ENCODE results near the gene SLC4A3. TPM values are rescaled to one million over a fixed set of nuclear protein-coding genes. Genes with fewer than 3 reads are reported as not detected.
A peak's percentile ranks its signal among the peaks of the same experiment; 100 is the strongest.
"Not testable (repeated sequence)": the region's sequence is repeated elsewhere in the genome, so short reads cannot be mapped to it uniquely, and the experiment has no call there.

The SLC4A3 gene
- total RNA-seq, 1 donor from 2014 or later = 13.5 TPM

- DNase-seq (ENCODE audit: extremely low spot score in 2 of 2) = no peak
- TF ChIP-seq CTCF (IDR thresholded peaks at IDR 0.05) (no peak), POLR2A (IDR thresholded peaks at IDR 0.05) (no peak), POLR2AphosphoS5 (IDR thresholded peaks at IDR 0.05; ENCODE audit: insufficient read depth in 1 of 2, low read depth in 1 of 2) (no peak)
- intact Hi-C loops (cut with DNase I) = no loop called here
- Histone ChIP-seq H3K4me3 (no peak overlapping the region), H3K27ac (no peak overlapping the region), H3K4me1 (no peaks in the 10 kb centered on the region), H3K36me3 (no peaks in the 10 kb centered on the region), H3K9me3 (no peaks in the 10 kb centered on the region), H3K27me3 (no peaks in the 10 kb centered on the region)
Measured at GRCh38 chr2:219676586-219676985, 49.2 kb downstream of the SLC4A3 start.

DNA sequence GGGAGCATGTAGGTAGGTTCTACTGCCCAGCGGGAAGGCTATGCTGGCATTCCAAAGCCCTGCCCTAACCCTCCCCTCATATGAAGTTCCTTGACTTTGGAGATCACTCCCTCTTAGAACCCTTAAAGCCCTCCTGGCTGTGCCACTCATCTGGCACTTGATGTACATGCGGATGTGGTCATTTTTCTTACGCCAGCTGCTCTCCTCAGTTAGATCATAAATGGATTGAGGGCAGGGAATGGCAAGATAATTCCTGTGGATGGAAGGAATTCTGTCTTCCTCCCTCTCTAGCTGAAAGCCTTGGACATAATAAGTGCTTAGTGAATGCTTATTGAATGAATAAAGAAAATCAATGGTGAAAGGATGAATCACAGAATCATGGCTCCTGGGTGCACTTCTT is 51.6 kb downstream of the SLC4A3 start:
- Histone ChIP-seq H3K27me3 (no peaks in the 10 kb centered on the region), H3K9me3 (no peaks in the 10 kb centered on the region), H3K4me3 (no peak overlapping the region), H3K4me1 (no peaks in the 10 kb centered on the region), H3K27ac (no peak overlapping the region), H3K36me3 (no peaks in the 10 kb centered on the region)
- intact Hi-C loops (cut with DNase I) = no loop called here
- peak in 1 of 2 donors; percentile 7 for DNase-seq (ENCODE audit: extremely low spot score in 2 of 2)
- TF ChIP-seq POLR2A (IDR thresholded peaks at IDR 0.05) (no peak), POLR2AphosphoS5 (IDR thresholded peaks at IDR 0.05; ENCODE audit: insufficient read depth in 1 of 2, low read depth in 1 of 2) (no peak), CTCF (IDR thresholded peaks at IDR 0.05) (no peak)

DNA sequence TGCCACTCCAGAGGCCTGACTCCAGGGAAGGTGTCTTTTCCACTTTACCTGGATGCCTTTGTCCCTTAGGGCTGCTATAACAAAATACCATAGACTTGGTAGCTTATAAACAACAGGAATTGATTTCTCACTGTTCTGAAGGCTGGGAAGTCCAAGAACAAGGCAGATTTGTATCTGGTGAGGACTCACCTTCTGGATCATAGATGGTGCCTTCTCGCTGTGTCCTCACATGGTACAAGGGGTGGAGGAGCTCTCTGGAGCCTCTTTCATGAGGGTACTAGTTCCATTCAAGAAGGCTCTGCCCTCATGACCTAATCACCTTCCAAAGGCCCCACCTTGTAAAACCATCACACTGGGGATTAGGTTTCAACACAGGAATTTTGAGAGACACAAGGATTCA is 52.1 kb downstream of the SLC4A3 start:
- Histone ChIP-seq H3K27me3 (no peaks in the 10 kb centered on the region), H3K4me3 (no peak overlapping the region), H3K27ac (no peak overlapping the region), H3K9me3 (no peaks in the 10 kb centered on the region), H3K4me1 (no peaks in the 10 kb centered on the region), H3K36me3 (no peaks in the 10 kb centered on the region)
- TF ChIP-seq POLR2AphosphoS5 (IDR thresholded peaks at IDR 0.05; ENCODE audit: insufficient read depth in 1 of 2, low read depth in 1 of 2) (no peak), CTCF (IDR thresholded peaks at IDR 0.05) (no peak), POLR2A (IDR thresholded peaks at IDR 0.05) (no peak)
- intact Hi-C loops (cut with DNase I) = no loop called here
- peak in 1 of 2 donors; percentile 52 for DNase-seq (ENCODE audit: extremely low spot score in 2 of 2)

- Histone ChIP-seq H3K36me3 (no peaks in the 10 kb centered on the region), H3K27me3 (no peaks in the 10 kb centered on the region), H3K9me3 (no peaks in the 10 kb centered on the region), H3K4me3 (no peak overlapping the region), H3K4me1 (no peaks in the 10 kb centered on the region), H3K27ac (no peak overlapping the region)
- intact Hi-C loops (cut with DNase I) = no loop called here
- no peak for TF ChIP-seq POLR2A (IDR thresholded peaks at IDR 0.05)
- DNase-seq (ENCODE audit: extremely low spot score in 2 of 2) = peak in 1 of 2 donors; percentile 16
Measured at GRCh38 chr2:219680958-219681693, 53.7 kb downstream of the SLC4A3 start.

- Histone ChIP-seq H3K27ac (no peak overlapping the region), H3K36me3 (no peaks in the 10 kb centered on the region), H3K4me1 (no peaks in the 10 kb centered on the region), H3K27me3 (no peaks in the 10 kb centered on the region), H3K9me3 (no peaks in the 10 kb centered on the region), H3K4me3 (no peak overlapping the region)
- no peak for TF ChIP-seq POLR2AphosphoS5 (IDR thresholded peaks at IDR 0.05; ENCODE audit: insufficient read depth in 1 of 2, low read depth in 1 of 2)
- no peak for TF ChIP-seq POLR2A (IDR thresholded peaks at IDR 0.05)
- no peak for TF ChIP-seq CTCF (IDR thresholded peaks at IDR 0.05)
- intact Hi-C loops (cut with DNase I) = no loop called here
- no peak for DNase-seq (ENCODE audit: extremely low spot score in 2 of 2)
Measured at GRCh38 chr2:219681694-219682300, 54.4 kb downstream of the SLC4A3 start.

- H3K36me3 ChIP-seq; DNase-seq (ENCODE audit: extremely low spot score in 2 of 2); H3K27ac ChIP-seq; H3K4me3 ChIP-seq; H3K4me1 ChIP-seq; intact Hi-C loops (cut with DNase I); H3K9me3 ChIP-seq; H3K27me3 ChIP-seq: not testable (repeated sequence)
Measured at GRCh38 chr2:219683474-219683873, 56.0 kb downstream of the SLC4A3 start.

Measured in vagina (tissue), 2 donors.